Measurements from ENCODE around the gene SDK1.

The SDK1 gene

GRCh38 chr7:4048336-4048735 lies 747.3 kb downstream of the SDK1 start:
- H3K4me3 ChIP-seq (ENCODE audit: low read depth, low read length): no peak overlapping the region
- TF ChIP-seq POLR2A (IDR thresholded peaks at IDR 0.05; ENCODE audit: extremely low read depth, insufficient read length) (no peak), MYC (IDR thresholded peaks at IDR 0.05; ENCODE audit: low read depth, low read length) (no peak), MAX (IDR thresholded peaks at IDR 0.05; ENCODE audit: low read depth, low read length) (no peak), CTCF (IDR thresholded peaks at IDR 0.05; ENCODE audit: low read depth, low read length) (no peak)
- no peak for DNase-seq (ENCODE audit: low read depth)

GRCh38 chr7:4049202-4049601 lies 748.1 kb downstream of the SDK1 start:
- DNase-seq (ENCODE audit: low read depth): no peak
- TF ChIP-seq CTCF (IDR thresholded peaks at IDR 0.05; ENCODE audit: low read depth, low read length): no peak
- TF ChIP-seq MAX (IDR thresholded peaks at IDR 0.05; ENCODE audit: low read depth, low read length): no peak
- no peak for TF ChIP-seq POLR2A (IDR thresholded peaks at IDR 0.05; ENCODE audit: extremely low read depth, insufficient read length)
- TF ChIP-seq MYC (IDR thresholded peaks at IDR 0.05; ENCODE audit: low read depth, low read length): no peak
- no peak overlapping the region for H3K4me3 ChIP-seq (ENCODE audit: low read depth, low read length)

GRCh38 chr7:4050126-4050660 lies 749.1 kb downstream of the SDK1 start:
- H3K4me3 ChIP-seq (ENCODE audit: low read depth, low read length): no peak overlapping the region
- DNase-seq (ENCODE audit: low read depth): no peak
- TF ChIP-seq MYC (IDR thresholded peaks at IDR 0.05; ENCODE audit: low read depth, low read length) (no peak), POLR2A (IDR thresholded peaks at IDR 0.05; ENCODE audit: extremely low read depth, insufficient read length) (no peak), MAX (IDR thresholded peaks at IDR 0.05; ENCODE audit: low read depth, low read length) (no peak), CTCF (IDR thresholded peaks at IDR 0.05; ENCODE audit: low read depth, low read length) (no peak)

GRCh38 chr7:4051696-4052095 lies 750.6 kb downstream of the SDK1 start:
- TF ChIP-seq CTCF (IDR thresholded peaks at IDR 0.05; ENCODE audit: low read depth, low read length) (no peak), MAX (IDR thresholded peaks at IDR 0.05; ENCODE audit: low read depth, low read length) (no peak), MYC (IDR thresholded peaks at IDR 0.05; ENCODE audit: low read depth, low read length) (no peak), POLR2A (IDR thresholded peaks at IDR 0.05; ENCODE audit: extremely low read depth, insufficient read length) (no peak)
- no peak overlapping the region for H3K4me3 ChIP-seq (ENCODE audit: low read depth, low read length)
- DNase-seq (ENCODE audit: low read depth): no peak

GRCh38 chr7:4052130-4052529 lies 751.1 kb downstream of the SDK1 start:
- H3K4me3 ChIP-seq (ENCODE audit: low read depth, low read length): no peak overlapping the region
- no peak for DNase-seq (ENCODE audit: low read depth)
- TF ChIP-seq POLR2A (IDR thresholded peaks at IDR 0.05; ENCODE audit: extremely low read depth, insufficient read length): no peak
- TF ChIP-seq MAX (IDR thresholded peaks at IDR 0.05; ENCODE audit: low read depth, low read length): no peak
- TF ChIP-seq CTCF (IDR thresholded peaks at IDR 0.05; ENCODE audit: low read depth, low read length): no peak
- TF ChIP-seq MYC (IDR thresholded peaks at IDR 0.05; ENCODE audit: low read depth, low read length): no peak

Measured in NB4 (cell line).